NCI-H1930 (cell line): ENCODE results near the gene INTS12.
"Not testable (repeated sequence)": the region's sequence is repeated elsewhere in the genome, so short reads cannot be mapped to it uniquely, and the experiment has no call there.

ENCODE experiments used
- DNase-seq, 2 experiments: peaks; one replicate each; lab custom pipeline; 2025; lab: John Stamatoyannopoulos, UW

Gene INTS12

GRCh38 chr4:105708181-105709080 is at the start of gene INTS12, which contains the start of gene GSTCD:
Gene INTS12 (minus strand): TSS chr4:105708689. CDS start chr4:105700005, 8,684 bp downstream.
Gene GSTCD (plus strand): TSS chr4:105708784. CDS start chr4:105717614, 8,830 bp downstream.
- peak; percentile 77 to 88 for DNase-seq

GRCh38 chr4:105755375-105755774 is 46.9 kb upstream of the INTS12 start:
- DNase-seq = no peak

- DNase-seq = no peak
Observed at GRCh38 chr4:105753361-105753760, 44.9 kb upstream of the INTS12 start.

- DNase-seq = no peak
Observed at GRCh38 chr4:105751718-105752299, 43.3 kb upstream of the INTS12 start.

GRCh38 chr4:105748222-105748621 is 39.7 kb upstream of the INTS12 start:
- no peak for DNase-seq

- no peak for DNase-seq
Observed at GRCh38 chr4:105741548-105741947, 33.1 kb upstream of the INTS12 start.

- not testable (repeated sequence) for DNase-seq
Observed at GRCh38 chr4:105735217-105735616, 26.7 kb upstream of the INTS12 start.

GRCh38 chr4:105729895-105730294 is 21.4 kb upstream of the INTS12 start:
- DNase-seq = not testable (repeated sequence)

GRCh38 chr4:105725623-105726022 is 17.1 kb upstream of the INTS12 start:
- no peak for DNase-seq

- DNase-seq = no peak
Observed at GRCh38 chr4:105719204-105719603, 10.7 kb upstream of the INTS12 start.

- DNase-seq = no peak
Observed at GRCh38 chr4:105715692-105716278, 7.3 kb upstream of the INTS12 start.

GRCh38 chr4:105714932-105715331 is 6.4 kb upstream of the INTS12 start:
- DNase-seq = no peak

GRCh38 chr4:105714071-105714521 is 5.6 kb upstream of the INTS12 start:
- no peak for DNase-seq

GRCh38 chr4:105712766-105713165 is 4.3 kb upstream of the INTS12 start:
- no peak for DNase-seq

- DNase-seq = no peak
Observed at GRCh38 chr4:105710678-105711077, 2.2 kb upstream of the INTS12 start.

GRCh38 chr4:105710012-105710600 is 1.6 kb upstream of the INTS12 start:
- DNase-seq = no peak

- DNase-seq = no peak
Observed at GRCh38 chr4:105709081-105709450, 577 bp upstream of the INTS12 start.

- no peak for DNase-seq
Observed at GRCh38 chr4:105707782-105708180, 708 bp downstream of the INTS12 start.

- no peak for DNase-seq
Observed at GRCh38 chr4:105698607-105699006, 9.9 kb downstream of the INTS12 start.

GRCh38 chr4:105695832-105696231 is 12.7 kb downstream of the INTS12 start:
- not testable (repeated sequence) for DNase-seq

GRCh38 chr4:105694812-105695211 is 13.7 kb downstream of the INTS12 start:
- not testable (repeated sequence) for DNase-seq

- DNase-seq = no peak
Observed at GRCh38 chr4:105686571-105686970, 21.9 kb downstream of the INTS12 start.
